HL-60 (cell line): Measurements from ENCODE around the gene TBC1D5.

Experiments
- DNase-seq, 2 experiments: peaks; one replicate each; pipeline ENCODE4 v3.0.0-alpha.2; 2010 to 2020; ENCODE audit warnings: low read depth in 1 of 2, low spot score in 1 of 2
- H3K27ac ChIP-seq: fragments of 250-450 bp; sonication (Bioruptor Pico); replicated peaks from 2 replicates; pipeline ENCODE4 v1.5.1; 2020; ENCODE audit warnings: mild to moderate bottlenecking, moderate library complexity
- H3K27me3 ChIP-seq: fragments of 250-450 bp; sonication (Bioruptor Pico); 2 replicates; pipeline ENCODE4 v1.5.1; 2021; ENCODE audit warnings: mild to moderate bottlenecking, moderate library complexity; ENCODE audit not compliant: insufficient read depth, poor library complexity, severe bottlenecking
- H3K4me3 ChIP-seq: replicated peaks from 2 replicates; pipeline ENCODE4 v1.5.1; 2011; ENCODE audit warnings: mild to moderate bottlenecking, control low read depth, low read length; ENCODE audit not compliant: insufficient read depth
- GABPA ChIP-seq: IDR thresholded peaks from 2 replicates; pipeline ENCODE4 v1.6.1; 2012; ENCODE audit warnings: low read depth
- POLR2AphosphoS5 ChIP-seq: IDR thresholded peaks from 2 replicates; pipeline ENCODE4 v1.6.1; 2012; ENCODE audit warnings: low read depth
- SPI1 ChIP-seq: IDR thresholded peaks from 2 replicates; pipeline ENCODE4 v1.6.1; 2012; ENCODE audit warnings: low read depth, mild to moderate bottlenecking, borderline replicate concordance
- TF ChIP-seq, protein P1 (sequence below): IDR thresholded peaks from 2 replicates; pipeline ENCODE4 v1.6.1; 2012; ENCODE audit warnings: low read depth; ENCODE audit not compliant: insufficient replicate concordance
- TF ChIP-seq, protein P2 (sequence below): IDR thresholded peaks from one replicate; pipeline ENCODE4 v1.5.1; 2011; ENCODE audit warnings: low read length, control low read depth, inconsistent platforms; ENCODE audit not compliant: insufficient read depth

Gene TBC1D5

GRCh38 chr3:17322106-17322793 is 420.2 kb downstream of the TBC1D5 start:
- TF ChIP-seq POLR2AphosphoS5: no peak
- TF ChIP-seq GABPA: no peak
- TF ChIP-seq, protein P1, sequence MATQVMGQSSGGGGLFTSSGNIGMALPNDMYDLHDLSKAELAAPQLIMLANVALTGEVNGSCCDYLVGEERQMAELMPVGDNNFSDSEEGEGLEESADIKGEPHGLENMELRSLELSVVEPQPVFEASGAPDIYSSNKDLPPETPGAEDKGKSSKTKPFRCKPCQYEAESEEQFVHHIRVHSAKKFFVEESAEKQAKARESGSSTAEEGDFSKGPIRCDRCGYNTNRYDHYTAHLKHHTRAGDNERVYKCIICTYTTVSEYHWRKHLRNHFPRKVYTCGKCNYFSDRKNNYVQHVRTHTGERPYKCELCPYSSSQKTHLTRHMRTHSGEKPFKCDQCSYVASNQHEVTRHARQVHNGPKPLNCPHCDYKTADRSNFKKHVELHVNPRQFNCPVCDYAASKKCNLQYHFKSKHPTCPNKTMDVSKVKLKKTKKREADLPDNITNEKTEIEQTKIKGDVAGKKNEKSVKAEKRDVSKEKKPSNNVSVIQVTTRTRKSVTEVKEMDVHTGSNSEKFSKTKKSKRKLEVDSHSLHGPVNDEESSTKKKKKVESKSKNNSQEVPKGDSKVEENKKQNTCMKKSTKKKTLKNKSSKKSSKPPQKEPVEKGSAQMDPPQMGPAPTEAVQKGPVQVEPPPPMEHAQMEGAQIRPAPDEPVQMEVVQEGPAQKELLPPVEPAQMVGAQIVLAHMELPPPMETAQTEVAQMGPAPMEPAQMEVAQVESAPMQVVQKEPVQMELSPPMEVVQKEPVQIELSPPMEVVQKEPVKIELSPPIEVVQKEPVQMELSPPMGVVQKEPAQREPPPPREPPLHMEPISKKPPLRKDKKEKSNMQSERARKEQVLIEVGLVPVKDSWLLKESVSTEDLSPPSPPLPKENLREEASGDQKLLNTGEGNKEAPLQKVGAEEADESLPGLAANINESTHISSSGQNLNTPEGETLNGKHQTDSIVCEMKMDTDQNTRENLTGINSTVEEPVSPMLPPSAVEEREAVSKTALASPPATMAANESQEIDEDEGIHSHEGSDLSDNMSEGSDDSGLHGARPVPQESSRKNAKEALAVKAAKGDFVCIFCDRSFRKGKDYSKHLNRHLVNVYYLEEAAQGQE: no peak
- no peak for TF ChIP-seq SPI1
- TF ChIP-seq, protein P2, sequence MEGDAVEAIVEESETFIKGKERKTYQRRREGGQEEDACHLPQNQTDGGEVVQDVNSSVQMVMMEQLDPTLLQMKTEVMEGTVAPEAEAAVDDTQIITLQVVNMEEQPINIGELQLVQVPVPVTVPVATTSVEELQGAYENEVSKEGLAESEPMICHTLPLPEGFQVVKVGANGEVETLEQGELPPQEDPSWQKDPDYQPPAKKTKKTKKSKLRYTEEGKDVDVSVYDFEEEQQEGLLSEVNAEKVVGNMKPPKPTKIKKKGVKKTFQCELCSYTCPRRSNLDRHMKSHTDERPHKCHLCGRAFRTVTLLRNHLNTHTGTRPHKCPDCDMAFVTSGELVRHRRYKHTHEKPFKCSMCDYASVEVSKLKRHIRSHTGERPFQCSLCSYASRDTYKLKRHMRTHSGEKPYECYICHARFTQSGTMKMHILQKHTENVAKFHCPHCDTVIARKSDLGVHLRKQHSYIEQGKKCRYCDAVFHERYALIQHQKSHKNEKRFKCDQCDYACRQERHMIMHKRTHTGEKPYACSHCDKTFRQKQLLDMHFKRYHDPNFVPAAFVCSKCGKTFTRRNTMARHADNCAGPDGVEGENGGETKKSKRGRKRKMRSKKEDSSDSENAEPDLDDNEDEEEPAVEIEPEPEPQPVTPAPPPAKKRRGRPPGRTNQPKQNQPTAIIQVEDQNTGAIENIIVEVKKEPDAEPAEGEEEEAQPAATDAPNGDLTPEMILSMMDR: no peak
- H3K27me3 ChIP-seq: no peaks in the 10 kb centered on the region
- DNase-seq: no peak
- no peak overlapping the region for H3K27ac ChIP-seq
- no peak overlapping the region for H3K4me3 ChIP-seq

GRCh38 chr3:17320266-17320665 is 422.2 kb downstream of the TBC1D5 start:
- H3K4me3 ChIP-seq: no peak overlapping the region
- no peak overlapping the region for H3K27ac ChIP-seq
- DNase-seq: no peak
- no peak for TF ChIP-seq SPI1
- TF ChIP-seq, protein P1: no peak
- no peak for TF ChIP-seq GABPA
- TF ChIP-seq, protein P2: no peak
- no peak for TF ChIP-seq POLR2AphosphoS5
- H3K27me3 ChIP-seq: no peaks in the 10 kb centered on the region

DNA sequence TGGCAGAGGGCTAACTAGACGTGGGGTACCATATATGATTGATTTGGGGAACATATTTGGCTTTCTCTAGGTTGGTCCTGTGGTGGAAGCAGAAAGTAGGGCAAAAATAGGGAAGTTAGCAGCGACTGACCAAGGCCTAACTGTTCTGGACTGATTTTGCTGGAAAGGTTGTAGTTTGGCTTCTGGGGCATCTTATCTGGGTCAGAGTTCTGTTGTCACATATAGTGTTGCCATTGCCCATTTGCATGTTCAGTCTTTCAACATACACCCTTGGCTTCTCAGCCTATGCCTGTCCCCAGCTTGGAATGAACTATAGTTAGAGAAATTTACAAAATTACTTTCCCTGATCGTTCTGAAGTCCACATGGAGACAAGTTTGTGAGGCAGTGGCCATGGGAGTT is 426.5 kb downstream of the TBC1D5 start:
- no peak overlapping the region for H3K27ac ChIP-seq
- TF ChIP-seq, protein P1: no peak
- TF ChIP-seq, protein P2: no peak
- TF ChIP-seq SPI1 (no peak), GABPA (no peak), POLR2AphosphoS5 (no peak)
- no peak for DNase-seq

More for the DNA sequence above, 426.5 kb downstream of the TBC1D5 start:
- Histone ChIP-seq H3K27me3 (no peaks in the 10 kb centered on the region), H3K4me3 (no peak overlapping the region)
